HEK293T (cell line): ENCODE results near the gene TTC32.

Experiments
- NFRKB ChIP-seq: fragments of 450-650 bp; IDR thresholded peaks from 2 replicates; pipeline ENCODE4 v1.6.1; 2016; ENCODE audit warnings: mild to moderate bottlenecking, moderate library complexity
- PKNOX1 ChIP-seq: fragments of 450-650 bp; IDR thresholded peaks from 2 replicates; pipeline ENCODE4 v1.6.1; 2016

- TF ChIP-seq NFRKB (no peak), PKNOX1 (no peak)
These were observed 20.4 kb downstream of the TTC32 start for GRCh38 chr2:19881221-19881907.
